HG02642 (cell line): ENCODE measurements around the gene KLHL20.
"Not testable (repeated sequence)": the region's sequence is repeated elsewhere in the genome, so short reads cannot be mapped to it uniquely, and the experiment has no call there.

Experiments
- ATAC-seq: cut with Tn5 transposase; IDR thresholded peaks from one replicate; pipeline ENCODE4 v1.9.1; 2021; ENCODE audit warnings: mild to moderate bottlenecking; ENCODE audit not compliant: unreplicated experiment, poor library complexity

KLHL20 gene

GRCh38 chr1:173714759-173715537 is at the start of gene KLHL20:
Gene KLHL20, plus strand, starts transcription at chr1:173714981. Its CDS starts 1,063 bp downstream, at chr1:173716044.
- ATAC-seq, result peak; percentile 96

GRCh38 chr1:173666646-173667045 is 48.1 kb upstream of the KLHL20 start:
- ATAC-seq, result no peak

- ATAC-seq, result no peak
Measured at GRCh38 chr1:173669491-173669941, 45.3 kb upstream of the KLHL20 start, which contains the start of gene ANKRD45. Gene ANKRD45, minus strand, starts transcription at chr1:173669851. Its CDS starts 10,433 bp downstream, at chr1:173659418.

GRCh38 chr1:173674496-173674895 is 40.3 kb upstream of the KLHL20 start:
- ATAC-seq, result not testable (repeated sequence)

GRCh38 chr1:173680152-173680551 is 34.6 kb upstream of the KLHL20 start:
- not testable (repeated sequence) for ATAC-seq

- ATAC-seq, result no peak
Measured at GRCh38 chr1:173682184-173682583, 32.6 kb upstream of the KLHL20 start.

GRCh38 chr1:173683838-173684237 is 30.9 kb upstream of the KLHL20 start:
- ATAC-seq, result not testable (repeated sequence)

GRCh38 chr1:173685121-173685520 is 29.7 kb upstream of the KLHL20 start:
- not testable (repeated sequence) for ATAC-seq

- ATAC-seq, result no peak
Measured at GRCh38 chr1:173688300-173688699, 26.5 kb upstream of the KLHL20 start.

GRCh38 chr1:173693238-173693637 is 21.5 kb upstream of the KLHL20 start:
- no peak for ATAC-seq

- ATAC-seq, result not testable (repeated sequence)
Measured at GRCh38 chr1:173701299-173701698, 13.5 kb upstream of the KLHL20 start.

- no peak for ATAC-seq
Measured at GRCh38 chr1:173702736-173703135, 12.0 kb upstream of the KLHL20 start.

- ATAC-seq, result no peak
Measured at GRCh38 chr1:173705117-173705516, 9.7 kb upstream of the KLHL20 start.

GRCh38 chr1:173708787-173709186 is 6.0 kb upstream of the KLHL20 start:
- no peak for ATAC-seq

- ATAC-seq, result no peak
Measured at GRCh38 chr1:173714441-173714758, 381 bp upstream of the KLHL20 start.

- ATAC-seq, result no peak
Measured at GRCh38 chr1:173715538-173715844, 710 bp downstream of the KLHL20 start.

GRCh38 chr1:173717238-173717637 is 2.5 kb downstream of the KLHL20 start:
- no peak for ATAC-seq

GRCh38 chr1:173731331-173731730 is 16.6 kb downstream of the KLHL20 start:
- ATAC-seq, result not testable (repeated sequence)

- ATAC-seq, result no peak
Measured at GRCh38 chr1:173733912-173734311, 19.1 kb downstream of the KLHL20 start.

GRCh38 chr1:173736104-173736503 is 21.3 kb downstream of the KLHL20 start:
- ATAC-seq, result not testable (repeated sequence)

- no peak for ATAC-seq
Measured at GRCh38 chr1:173742203-173742886, 27.6 kb downstream of the KLHL20 start.

GRCh38 chr1:173744651-173745050 is 29.9 kb downstream of the KLHL20 start:
- no peak for ATAC-seq
